Skin of body (tissue), 2 donors: ENCODE data around the gene ST3GAL5. TPM values are rescaled to one million over a fixed set of nuclear protein-coding genes. Genes with fewer than 3 reads are reported as not detected.

Experiments used
- DNase-seq: peaks from one replicate; lab custom pipeline; 2025; lab: John Stamatoyannopoulos, UW
- total RNA-seq: library from RNA; depleted of rRNA; stranded (reverse); fragments of >200 nt; gene quantifications from one replicate; pipeline ENCODE4 v1.2.3, GENCODE V29; 2014

ST3GAL5 gene
- total RNA-seq, 1 donor from 2014 or later, result 23.3 TPM

DNA sequence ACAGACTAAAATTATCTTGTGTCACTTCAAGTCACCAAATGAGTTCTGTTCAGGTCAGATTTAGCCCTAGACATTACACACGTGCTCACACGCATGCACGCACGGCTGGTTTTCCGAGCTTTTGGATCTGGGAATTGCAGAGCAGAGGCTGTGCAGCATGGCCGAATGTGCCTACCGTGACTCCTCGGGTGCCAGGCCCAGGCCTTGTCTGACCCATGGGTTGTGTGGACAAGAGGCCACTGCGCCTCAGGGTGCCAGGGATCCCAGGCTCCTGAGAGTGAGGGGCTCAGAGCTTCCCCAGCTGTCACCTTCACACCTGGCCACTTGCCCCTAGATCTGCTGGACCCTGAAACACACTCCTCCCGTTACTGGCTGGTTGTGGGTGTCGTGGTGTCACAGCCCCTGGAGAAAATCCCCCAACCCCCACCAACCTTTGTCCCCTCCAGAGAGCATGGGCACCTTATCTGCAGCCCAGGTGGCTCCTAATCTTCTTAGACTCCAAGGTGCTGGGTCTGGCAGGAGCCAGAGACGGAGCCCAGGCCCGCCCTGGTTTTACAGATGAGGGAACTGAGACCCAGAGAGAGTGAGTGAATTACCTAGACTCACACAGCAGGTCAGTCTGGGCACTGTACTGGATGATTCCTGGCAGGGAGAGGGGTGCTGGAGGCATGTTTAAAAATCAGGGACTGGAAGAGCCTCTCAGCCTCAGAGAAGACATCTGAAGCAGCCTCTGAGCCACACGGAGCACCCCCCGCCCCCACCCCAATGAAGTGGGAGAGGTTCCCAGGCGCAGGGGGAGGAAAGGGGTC lies 78.2 kb downstream of the ST3GAL5 start:
- no peak for DNase-seq

DNA sequence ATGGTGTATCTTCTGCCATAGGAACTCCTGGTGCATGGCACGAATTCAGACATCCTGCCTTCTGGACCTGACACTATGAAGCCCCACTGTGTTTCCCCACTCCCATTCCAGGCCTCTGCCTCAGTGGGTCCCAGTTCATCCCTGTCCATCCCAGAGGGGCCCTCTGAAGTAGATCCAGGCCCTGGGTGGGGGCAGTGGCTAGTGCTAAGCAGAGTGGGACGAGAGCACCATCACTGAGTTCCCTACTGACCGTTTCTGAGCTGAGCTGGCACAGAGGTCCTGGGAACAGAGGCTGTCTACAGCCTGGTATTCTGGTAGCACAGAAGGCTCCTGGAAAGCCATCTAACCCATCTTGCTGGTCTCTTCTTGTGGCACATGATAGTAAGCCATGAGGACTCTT lies 81.0 kb downstream of the ST3GAL5 start:
- DNase-seq, result no peak

DNA sequence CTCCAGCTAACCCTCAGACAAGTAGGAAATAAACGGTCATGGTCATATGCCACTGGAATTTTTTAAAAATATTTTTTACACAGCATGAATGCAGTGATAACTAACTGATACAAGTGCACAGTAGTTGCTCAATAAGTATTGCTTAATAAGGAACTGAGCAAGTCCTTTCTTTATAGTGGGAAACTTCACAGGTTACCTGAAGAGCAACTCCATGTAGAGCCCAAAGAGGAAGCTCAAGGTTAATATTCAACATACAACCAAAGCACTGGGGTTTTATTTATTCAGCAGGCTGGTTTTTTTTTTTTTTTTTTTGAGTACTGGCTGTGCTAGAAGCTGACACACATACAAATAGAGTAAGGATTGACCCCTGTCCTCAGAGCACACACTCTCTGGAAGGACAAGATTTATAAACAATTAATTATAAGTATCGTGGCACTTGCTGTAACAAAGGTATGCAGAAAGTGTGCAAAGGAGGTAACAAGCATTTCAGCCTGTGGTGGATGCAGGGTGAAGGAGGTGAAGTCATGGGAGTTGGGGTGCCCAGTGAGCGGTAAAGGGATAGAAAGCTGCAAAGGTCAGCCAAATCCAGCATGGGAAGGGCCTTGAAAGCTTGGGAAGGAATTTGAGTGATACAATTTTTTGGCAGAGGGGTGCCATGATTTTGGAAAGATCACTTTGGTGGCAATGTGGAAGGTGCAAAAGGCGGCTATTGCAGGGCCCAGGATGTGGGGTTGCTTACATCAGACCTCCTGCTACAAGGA lies 82.3 kb downstream of the ST3GAL5 start:
- no peak for DNase-seq

DNA sequence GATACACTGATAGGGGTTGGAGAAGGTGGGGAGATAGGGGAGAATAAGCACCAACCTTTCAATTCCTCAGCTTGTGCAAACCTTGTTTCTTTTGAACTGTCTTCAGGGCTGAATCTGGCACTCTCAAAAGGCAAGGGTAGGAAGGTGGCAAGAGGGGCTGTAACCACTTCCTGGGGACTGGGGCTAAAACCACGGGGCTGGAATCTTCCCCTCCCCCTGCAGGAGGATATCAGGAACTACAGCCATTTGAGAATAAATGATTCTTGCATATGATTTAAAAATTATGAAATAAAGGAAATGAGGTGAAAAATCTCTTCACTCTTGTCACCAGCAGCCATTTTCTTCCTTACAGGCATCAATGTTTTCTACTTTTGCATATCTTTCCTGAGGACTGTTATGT lies 84.2 kb downstream of the ST3GAL5 start:
- no peak for DNase-seq

DNA sequence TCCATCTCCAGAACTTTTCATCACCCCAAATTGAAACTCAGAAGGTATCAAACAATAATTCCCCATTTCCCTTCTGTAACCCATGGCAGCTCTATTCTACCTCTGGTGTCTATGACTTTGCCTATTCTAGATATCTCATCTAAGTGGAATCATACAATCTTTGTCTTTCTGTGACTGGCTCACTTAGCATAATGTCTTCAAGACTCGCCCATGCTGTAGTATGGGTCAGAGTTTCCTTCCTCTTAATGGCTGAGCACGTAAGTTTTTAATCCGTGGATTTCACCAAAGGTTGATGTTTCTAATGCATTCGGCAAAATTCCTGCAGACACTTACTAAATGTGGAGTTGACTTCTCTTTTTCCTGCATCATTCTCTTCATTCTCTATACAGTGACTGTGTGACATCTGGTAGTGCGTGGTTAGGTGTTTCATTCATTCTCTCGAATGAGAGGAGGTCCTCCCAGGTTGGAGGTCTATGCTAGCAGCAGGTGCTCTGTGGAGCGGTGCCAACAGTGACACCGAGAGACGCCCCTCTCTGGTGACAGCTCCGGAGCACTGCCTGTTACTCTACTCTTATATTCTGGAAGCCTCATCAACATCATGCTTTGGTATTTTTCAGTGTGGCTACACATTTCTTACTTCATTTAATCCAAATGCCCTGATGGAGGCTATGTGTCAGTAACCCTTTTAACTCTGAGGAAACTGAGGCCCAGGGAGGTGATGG lies 84.9 kb downstream of the ST3GAL5 start:
- no peak for DNase-seq

DNA sequence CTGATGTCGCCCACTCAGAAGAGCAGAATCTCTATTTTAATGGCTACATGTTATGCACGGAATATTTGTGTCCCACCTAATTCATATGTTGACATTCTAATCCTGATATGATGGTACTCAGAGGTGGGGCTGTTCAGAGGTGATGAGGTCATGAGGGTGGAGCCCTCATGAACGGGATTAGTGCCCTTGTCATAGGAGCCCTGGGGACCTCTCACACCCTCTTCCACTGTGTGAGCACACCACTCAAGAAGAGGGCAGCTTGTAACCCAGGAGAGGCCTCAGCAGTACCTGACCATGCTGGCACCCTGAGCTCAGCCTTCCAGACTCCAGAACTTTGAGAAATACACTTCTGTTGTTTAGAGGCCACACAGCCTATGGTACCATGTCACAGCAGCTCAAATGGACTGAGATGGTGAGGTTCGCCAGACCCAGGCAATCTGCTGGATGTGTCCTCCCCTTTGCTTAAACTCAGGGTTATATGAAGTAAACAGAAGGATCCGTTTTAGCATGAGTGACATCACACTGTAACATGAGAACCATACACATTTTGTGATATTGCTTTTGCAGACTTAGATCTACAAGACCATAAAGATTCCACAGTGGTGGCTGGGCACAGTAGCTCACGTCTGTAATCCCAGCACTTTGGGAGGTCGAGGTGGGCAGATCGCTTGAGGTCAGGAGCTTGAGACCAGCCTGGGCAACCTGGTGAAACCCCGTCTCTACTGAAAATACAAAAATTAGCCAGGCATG lies 86.3 kb downstream of the ST3GAL5 start:
- no peak for DNase-seq

DNA sequence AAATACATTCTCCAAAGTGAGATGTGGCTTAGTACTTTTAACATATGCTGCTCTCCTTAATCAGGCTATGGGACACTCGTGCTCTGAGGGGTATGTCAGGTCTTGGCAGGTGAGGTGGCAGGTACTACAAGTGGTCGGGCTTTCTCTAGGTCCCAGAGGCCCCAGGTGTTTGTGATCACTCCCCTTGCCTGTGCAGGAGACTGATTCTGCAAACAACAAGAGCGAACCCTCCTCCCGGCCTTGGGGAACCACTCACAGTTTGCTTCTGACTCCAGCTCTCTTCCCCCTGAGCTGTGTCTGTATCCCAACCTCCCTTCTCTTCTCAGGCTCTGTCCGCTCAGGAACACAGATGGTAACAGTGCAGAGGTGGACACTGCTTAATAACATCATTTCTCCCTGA lies 86.9 kb downstream of the ST3GAL5 start:
- DNase-seq, result no peak

DNA sequence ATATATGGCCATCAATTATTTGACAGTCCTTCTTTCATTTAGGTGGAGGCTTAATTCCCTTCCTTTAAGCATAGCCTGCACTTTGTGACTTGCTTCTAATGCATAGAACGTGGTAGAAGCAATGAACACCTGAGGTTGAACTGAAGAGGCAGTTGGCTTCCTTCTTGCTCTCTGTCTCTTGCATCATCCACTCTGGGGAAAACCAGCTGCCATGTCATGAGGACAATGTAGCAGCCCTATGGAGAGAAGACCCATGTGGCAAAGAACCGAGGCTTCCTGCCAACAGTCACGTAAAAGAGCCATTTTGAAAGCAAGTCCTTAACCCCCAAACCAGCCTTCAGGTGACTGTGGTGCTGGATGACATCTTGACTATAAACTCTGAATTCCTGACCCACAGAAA lies 88.2 kb downstream of the ST3GAL5 start:
- no peak for DNase-seq

DNA sequence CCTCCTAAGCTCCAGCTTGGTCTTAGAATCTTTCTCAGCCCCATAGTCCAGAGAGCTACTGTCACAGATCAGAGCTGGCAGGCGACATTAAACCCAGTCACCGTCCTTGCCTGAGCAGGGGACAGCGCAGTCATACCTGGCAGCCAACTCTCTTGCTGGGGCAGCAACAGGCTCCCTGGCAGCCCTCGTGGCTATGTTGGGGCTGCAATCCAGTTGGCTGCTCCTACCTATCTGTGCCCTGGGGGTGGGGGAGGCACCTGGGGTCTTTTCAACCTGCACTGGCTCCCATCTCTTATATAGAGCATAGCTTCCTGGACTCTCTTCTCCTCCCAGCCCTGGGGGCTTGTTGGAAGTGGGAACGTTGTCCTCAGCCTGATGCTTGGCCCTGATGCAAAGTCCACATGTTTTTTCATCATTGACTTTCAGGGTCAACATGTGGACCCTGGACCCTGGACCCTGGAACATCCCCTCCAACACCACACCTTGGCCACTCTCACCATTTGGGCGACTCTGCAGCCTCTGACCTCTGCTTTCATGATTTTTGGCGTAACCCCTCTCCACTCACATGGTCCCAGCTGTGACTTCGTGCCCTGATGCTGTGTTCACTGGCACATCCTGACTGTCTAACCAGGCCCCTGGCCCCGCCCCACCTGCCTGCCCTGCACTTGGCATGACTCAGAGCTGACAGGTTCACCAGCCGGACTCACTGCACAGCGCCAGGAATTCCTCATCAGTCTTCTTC lies 89.4 kb downstream of the ST3GAL5 start:
- DNase-seq, result no peak

DNA sequence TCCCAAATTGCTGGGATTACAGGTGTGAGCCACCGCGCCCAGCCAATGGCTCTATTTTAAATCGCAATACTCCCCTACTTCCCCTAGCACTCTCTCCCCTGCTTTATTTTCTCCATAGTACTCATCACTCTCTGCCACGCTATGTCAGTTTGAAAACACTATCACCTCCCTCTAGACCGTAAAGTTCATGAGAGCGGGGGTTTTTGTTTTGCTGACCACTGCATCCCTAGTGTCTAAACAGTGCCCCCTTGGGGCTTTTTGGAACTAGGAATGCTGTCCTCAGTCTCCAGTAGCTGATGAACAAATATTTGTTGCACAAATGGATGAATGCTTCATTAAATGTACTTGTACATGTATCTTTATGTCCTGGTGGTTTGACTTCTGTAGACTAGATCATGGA lies 90.9 kb downstream of the ST3GAL5 start:
- DNase-seq, result no peak

DNA sequence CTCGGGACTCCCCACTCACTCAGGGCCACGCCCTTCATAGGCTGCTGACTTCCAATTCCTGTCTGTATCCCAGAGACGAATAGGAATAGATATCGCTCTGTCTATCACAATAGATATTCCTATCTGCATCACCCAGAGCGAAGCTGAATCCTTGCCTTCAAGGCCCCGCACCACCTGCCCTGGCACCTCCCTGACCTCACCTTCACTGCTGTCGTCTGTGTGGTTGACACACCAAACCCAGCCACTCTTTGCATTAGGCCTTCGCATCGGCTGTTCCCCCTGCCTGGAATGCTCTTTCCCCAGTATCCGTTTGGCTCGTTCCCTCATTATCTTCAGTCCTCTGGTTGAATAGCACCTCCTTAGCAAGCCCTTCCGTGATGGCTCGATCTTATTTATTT lies 91.5 kb downstream of the ST3GAL5 start:
- DNase-seq, result no peak

DNA sequence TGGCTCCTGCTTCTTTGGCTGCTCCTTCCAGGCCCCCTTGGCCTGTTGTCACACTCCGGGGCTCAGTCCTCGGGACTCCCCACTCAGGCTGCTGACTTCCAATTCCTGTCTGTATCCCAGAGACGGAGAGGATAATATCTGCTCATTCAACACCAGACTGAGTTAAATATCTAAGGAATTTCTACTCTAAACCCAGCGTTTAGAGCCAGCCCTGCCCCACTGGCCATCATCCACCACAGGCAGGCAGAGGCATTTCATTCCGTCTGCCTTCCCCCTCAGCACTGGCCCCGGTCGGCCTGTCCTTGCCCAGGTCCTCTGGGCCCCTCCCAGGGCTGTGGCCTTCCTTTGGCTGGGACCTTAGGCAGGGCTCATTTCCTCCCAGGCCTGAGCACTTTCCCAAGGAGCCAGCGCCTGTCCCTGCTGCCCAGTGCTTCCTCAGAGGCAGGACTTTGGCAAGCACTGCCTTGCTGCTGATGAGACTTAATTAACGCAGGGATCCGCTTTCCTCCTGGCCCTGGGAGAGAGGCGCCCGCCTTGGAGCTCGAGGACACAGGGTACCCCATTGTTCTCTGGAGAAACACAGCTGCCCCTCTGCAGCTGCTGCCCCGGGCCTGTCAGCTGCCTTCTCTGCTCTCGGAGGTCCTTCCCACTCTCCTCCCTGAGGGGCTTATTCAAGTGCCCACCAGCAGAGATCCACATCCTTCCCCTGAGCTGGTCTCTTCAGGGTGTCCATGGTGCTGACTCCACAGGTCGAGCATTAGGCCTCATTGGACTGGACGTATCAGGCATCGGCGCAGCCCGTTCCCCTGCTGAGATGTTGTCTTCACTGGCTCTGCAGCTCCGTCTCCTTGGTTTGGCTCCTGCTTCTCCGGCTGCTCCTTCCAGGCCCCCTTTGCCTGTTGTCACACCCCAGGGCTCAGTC lies 92.2 kb downstream of the ST3GAL5 start:
- no peak for DNase-seq

DNA sequence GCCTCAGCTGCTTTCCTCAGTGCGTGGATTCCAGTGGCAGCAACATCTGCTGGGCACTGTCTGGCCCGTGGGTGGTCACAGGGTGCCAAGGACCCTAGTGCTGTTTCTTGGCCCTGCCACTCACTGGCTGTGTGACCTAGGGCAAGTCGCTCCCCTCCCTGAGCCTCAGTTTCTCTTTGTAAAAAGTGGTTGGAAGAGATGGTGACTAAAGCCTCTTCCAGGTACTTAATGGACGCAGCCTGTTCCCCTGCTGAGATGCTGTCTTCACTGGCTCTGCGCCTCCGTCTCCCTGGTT lies 92.8 kb downstream of the ST3GAL5 start:
- DNase-seq, result no peak

DNA sequence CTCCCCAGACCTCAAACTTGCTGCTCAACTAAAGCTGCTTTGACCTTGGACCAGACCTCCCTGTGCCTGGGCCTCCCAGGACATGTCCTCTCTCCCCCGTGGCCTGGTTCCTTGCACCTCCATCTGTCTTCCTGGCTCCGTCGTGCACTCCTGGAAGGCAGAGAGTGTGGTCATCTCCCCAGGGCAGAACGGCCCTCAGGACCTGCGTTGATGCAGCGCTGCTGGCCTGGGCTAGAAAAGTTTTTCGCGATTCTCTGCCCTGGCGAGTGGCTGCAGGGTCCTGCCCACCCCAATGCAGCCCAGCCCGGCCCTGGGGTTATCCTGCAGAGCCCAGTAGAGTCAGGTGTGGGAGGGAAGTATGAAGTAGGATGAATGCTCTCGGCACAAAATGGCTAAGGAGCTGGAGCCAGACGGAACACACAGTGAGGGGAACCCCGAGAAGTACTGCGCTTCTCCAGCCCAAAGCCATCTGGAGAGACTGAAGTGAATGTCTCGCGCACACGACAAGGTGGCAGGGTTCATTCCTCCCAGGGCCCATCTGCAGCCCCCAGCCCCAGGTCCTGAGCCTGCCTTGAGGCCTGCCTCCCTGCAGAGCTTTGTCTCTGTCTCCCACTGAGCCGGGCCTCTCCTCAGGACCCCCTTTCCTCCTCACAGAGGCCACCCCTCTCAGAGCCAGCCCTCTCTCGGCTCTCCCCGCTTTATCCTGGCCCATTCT lies 93.3 kb downstream of the ST3GAL5 start:
- no peak for DNase-seq

DNA sequence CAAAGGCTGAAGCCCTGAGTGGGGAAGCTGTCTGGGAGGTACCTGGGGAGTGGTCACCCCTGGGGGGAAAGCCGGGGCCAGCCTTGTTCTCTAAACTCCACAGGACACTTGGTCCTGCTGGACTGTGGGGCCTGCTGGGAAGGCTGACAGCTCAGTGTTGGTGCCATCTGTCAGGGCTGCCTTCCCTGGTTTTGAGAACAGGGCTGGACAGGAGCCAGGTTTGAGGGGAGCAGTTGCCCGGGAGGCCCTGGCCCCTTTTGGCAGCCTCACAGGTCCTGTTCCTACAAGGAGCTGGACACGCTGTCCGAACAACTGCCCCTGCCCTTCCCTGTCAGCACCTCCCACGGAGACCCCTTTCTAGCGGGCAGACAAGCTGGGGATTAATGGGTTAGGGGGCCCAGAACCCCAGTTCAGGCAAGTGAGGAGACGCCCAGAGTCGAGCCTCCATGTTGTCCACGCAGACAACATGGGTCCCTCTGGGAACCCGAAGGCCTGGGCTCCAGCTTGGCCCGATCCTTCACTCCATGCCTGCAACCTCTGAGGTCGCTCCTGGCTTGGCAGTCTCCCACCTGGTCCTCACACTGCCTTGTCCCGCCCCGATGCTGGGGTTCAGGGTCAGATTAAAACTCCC lies 94.2 kb downstream of the ST3GAL5 start:
- no peak for DNase-seq

DNA sequence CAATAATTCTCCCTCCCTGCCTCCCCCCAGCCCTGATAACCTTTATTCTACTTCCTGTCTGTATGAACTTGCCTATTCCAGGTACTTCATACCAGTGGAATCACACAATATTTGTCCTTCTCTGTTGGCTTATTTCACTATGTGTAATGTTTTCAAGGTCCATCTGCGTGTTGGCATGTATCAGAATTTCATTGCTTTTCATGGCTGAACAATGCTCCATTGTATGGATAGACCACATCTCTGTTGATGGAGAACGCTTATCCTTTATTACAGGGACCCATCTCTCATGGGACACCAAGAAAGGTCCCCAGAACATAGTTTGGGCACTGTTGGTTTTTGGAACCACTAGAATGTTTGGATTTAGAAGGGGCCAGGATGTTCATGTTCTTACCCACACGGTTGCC lies 94.8 kb downstream of the ST3GAL5 start:
- DNase-seq, result no peak

DNA sequence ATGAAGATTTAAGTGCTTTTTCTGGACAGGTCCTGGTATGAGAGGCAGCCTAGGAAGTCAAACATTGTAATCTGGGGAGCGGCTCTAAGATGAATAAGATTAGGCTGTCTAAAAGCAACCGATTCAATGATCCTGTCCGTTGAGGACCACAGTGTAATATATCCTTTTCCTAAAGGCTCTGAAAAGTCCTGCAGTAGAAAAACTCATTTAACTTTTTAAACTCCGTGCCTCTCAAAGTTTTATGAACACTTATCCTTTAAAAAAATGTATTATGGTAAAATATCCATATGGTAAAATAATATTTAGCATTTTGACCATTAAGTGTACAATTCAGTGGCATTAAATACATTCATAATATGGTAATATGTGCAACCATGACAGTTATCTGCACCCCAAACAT lies 95.2 kb downstream of the ST3GAL5 start:
- no peak for DNase-seq

DNA sequence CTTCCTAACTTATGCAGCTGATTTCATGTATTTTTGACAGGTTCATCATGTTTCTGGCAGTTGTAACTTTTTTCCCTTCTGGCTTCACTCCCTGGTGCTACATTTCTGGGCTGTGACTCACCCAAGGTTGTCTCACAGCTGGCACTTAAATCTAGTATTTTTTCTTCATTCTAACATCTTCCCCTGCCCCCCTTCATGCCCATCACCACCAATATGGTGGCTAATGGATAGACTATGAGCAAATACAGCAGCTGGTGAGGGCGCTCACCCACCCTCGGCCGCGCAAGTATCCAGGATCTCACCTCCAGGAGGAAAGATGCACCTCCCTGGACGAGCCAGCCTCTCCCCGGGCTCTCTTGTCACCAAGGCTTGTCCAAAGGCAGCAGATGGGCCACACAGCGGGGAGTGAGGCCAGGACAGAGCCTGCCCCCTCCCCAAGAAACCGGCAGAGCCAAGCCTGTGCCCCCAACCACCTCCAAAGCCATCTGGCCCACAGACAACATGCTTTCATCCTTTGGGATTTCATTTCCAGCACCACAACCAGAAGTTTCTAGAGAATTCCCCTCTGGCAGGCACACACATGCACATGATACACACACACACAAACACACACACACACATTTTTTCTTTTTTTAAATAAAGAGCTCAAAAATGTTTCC lies 95.9 kb downstream of the ST3GAL5 start:
- peak; percentile 15 for DNase-seq
